WTC11 (cell line): ENCODE results near the gene MARF1. TPM values are rescaled to one million over a fixed set of nuclear protein-coding genes. Genes with fewer than 3 reads are reported as not detected.

Experiments
- ATAC-seq: fragments of 200-7000 bp; cut with Tn5 transposase; 2 replicates; pipeline ENCODE4 v1.10.0; 2021; ENCODE audit warnings: mild to moderate bottlenecking, moderate library complexity
- CTCF ChIA-PET: fragments of 300-600 bp; sonication (Branson Sonifier 250); formaldehyde crosslinking; loops from one replicate; lab custom pipeline; 2021; ENCODE audit warnings: antibody characterized with exemption; lab: Charles Lee
- POLR2A ChIA-PET: fragments of 350-600 bp; sonication (Branson Sonifier 250); formaldehyde crosslinking; loops from one replicate; lab custom pipeline; 2021; ENCODE audit warnings: antibody characterized with exemption; lab: Charles Lee
- DNase-seq: peaks from one replicate; pipeline ENCODE4 v3.0.0; 2021; ENCODE audit warnings: low spot score
- H3K27ac Mint-ChIP-seq: 2 replicates; pipeline ENCODE4 v1.8.0; 2021; ENCODE audit warnings: mixed read lengths
- H3K27me3 Mint-ChIP-seq: 2 replicates; pipeline ENCODE4 v1.8.0; 2021; ENCODE audit warnings: low read depth, mild to moderate bottlenecking, moderate library complexity, mixed read lengths
- H3K36me3 Mint-ChIP-seq: 2 replicates; pipeline ENCODE4 v1.8.0; 2021; ENCODE audit warnings: mixed read lengths
- H3K4me1 Mint-ChIP-seq: 2 replicates; pipeline ENCODE4 v1.8.0; 2022; ENCODE audit warnings: mixed read lengths
- H3K4me3 Mint-ChIP-seq: 2 replicates; pipeline ENCODE4 v1.8.0; 2021; ENCODE audit warnings: mild to moderate bottlenecking, moderate library complexity, mixed read lengths
- H3K9me3 Mint-ChIP-seq: 2 replicates; pipeline ENCODE4 v1.8.0; 2021; ENCODE audit warnings: mixed read lengths
- ATF2 ChIP-seq: sonication (generic); formaldehyde crosslinking; IDR thresholded peaks from 2 replicates; pipeline ENCODE4 v1.8.1; 2022; ENCODE audit warnings: low read depth, missing genetic modification reagents, borderline replicate concordance
- E2F1 ChIP-seq: sonication (generic); formaldehyde crosslinking; IDR thresholded peaks from 2 replicates; pipeline ENCODE4 v1.8.0; 2022; ENCODE audit warnings: mild to moderate bottlenecking, missing genetic modification reagents
- E2F4 ChIP-seq: sonication (generic); formaldehyde crosslinking; IDR thresholded peaks from 2 replicates; pipeline ENCODE4 v1.8.1; 2022; ENCODE audit warnings: low read depth, mild to moderate bottlenecking, moderate library complexity, missing genetic modification reagents, borderline replicate concordance
- FOXJ3 ChIP-seq: sonication (generic); formaldehyde crosslinking; IDR thresholded peaks from 2 replicates; pipeline ENCODE4 v1.9.0; 2021; ENCODE audit warnings: missing genetic modification reagents, mild to moderate bottlenecking, borderline replicate concordance
- HMGXB4 ChIP-seq: sonication (generic); formaldehyde crosslinking; IDR thresholded peaks from 2 replicates; pipeline ENCODE4 v1.8.1; 2023; ENCODE audit warnings: mild to moderate bottlenecking, moderate library complexity, missing genetic modification reagents
- IRF1 ChIP-seq: sonication (generic); formaldehyde crosslinking; IDR thresholded peaks from 2 replicates; pipeline ENCODE4 v1.8.0; 2023; ENCODE audit warnings: missing genetic modification reagents
- NFE2L1 ChIP-seq: sonication (generic); formaldehyde crosslinking; IDR thresholded peaks from 2 replicates; pipeline ENCODE4 v1.8.1; 2023; ENCODE audit warnings: missing genetic modification reagents
- NR3C1 ChIP-seq: sonication (generic); formaldehyde crosslinking; conservative IDR thresholded peaks from 2 replicates; pipeline ENCODE4 v1.8.1; 2023; ENCODE audit warnings: low read depth, mild to moderate bottlenecking, missing genetic modification reagents
- RELA ChIP-seq: sonication (generic); formaldehyde crosslinking; IDR thresholded peaks from 2 replicates; pipeline ENCODE4 v1.8.1; 2022; ENCODE audit warnings: missing genetic modification reagents, mild to moderate bottlenecking, borderline replicate concordance
- SMAD3 ChIP-seq: sonication (generic); formaldehyde crosslinking; IDR thresholded peaks from 2 replicates; pipeline ENCODE4 v1.8.0; 2022; ENCODE audit warnings: missing genetic modification reagents, mild to moderate bottlenecking, borderline replicate concordance
- STAT6 ChIP-seq: sonication (generic); formaldehyde crosslinking; conservative IDR thresholded peaks from 2 replicates; pipeline ENCODE4 v1.8.1; 2023; ENCODE audit warnings: mild to moderate bottlenecking, low read depth, missing genetic modification reagents, moderate library complexity
- TP53 ChIP-seq: sonication (generic); formaldehyde crosslinking; IDR thresholded peaks from 2 replicates; pipeline ENCODE4 v1.8.1; 2023; ENCODE audit warnings: mild to moderate bottlenecking, missing genetic modification reagents
- USF1 ChIP-seq: sonication (generic); formaldehyde crosslinking; IDR thresholded peaks from 2 replicates; pipeline ENCODE4 v1.8.0; 2022; ENCODE audit warnings: mild to moderate bottlenecking, missing genetic modification reagents
- USF2 ChIP-seq: sonication (generic); formaldehyde crosslinking; IDR thresholded peaks from 2 replicates; pipeline ENCODE4 v1.8.1; 2023; ENCODE audit warnings: mild to moderate bottlenecking, missing genetic modification reagents, moderate library complexity
- ZBTB43 ChIP-seq: sonication (generic); formaldehyde crosslinking; IDR thresholded peaks from 2 replicates; pipeline ENCODE4 v1.8.1; 2023; ENCODE audit warnings: mild to moderate bottlenecking, missing genetic modification reagents
- ZMAT4 ChIP-seq: fragments of 250-450 bp; sonication (Bioruptor Pico); IDR thresholded peaks from 2 replicates; pipeline ENCODE4 v1.9.0; 2021; ENCODE audit warnings: mild to moderate bottlenecking
- ZNF416 ChIP-seq: fragments of 250-450 bp; sonication (Bioruptor Pico); IDR thresholded peaks from 2 replicates; pipeline ENCODE4 v1.9.0; 2021; ENCODE audit warnings: mild to moderate bottlenecking, inconsistent platforms
- total RNA-seq: library from RNA; stranded (reverse); gene quantifications from 3 replicates; pipeline ENCODE4 v1.2.3, GENCODE V29; 2021

The MARF1 gene
- total RNA-seq, 1 experiment from 2014 or later: 31.9 TPM

- Mint-ChIP-seq H3K27ac (no peak overlapping the region), H3K4me1 (peaks cover 8% of the 10 kb centered on the region), H3K27me3 (no peaks in the 10 kb centered on the region), H3K36me3 (peaks cover 65% of the 10 kb centered on the region), H3K4me3 (no peak overlapping the region), H3K9me3 (no peaks in the 10 kb centered on the region)
- ChIA-PET CTCF (interaction anchor here (0.6 kb wide), 1 partner anchor 51 kb away, joined by 3 read pairs; no protein-coding TSS in a partner anchor), POLR2A (no interaction called here)
- ATAC-seq: peak; percentile 92
- DNase-seq: peak; percentile 74
- TF ChIP-seq ZMAT4 (CRISPR knock-in tag) (no peak), ZBTB43 (CRISPR knock-in tag) (peak; percentile 81; the same call in 1 of the 2 replicates), FOXJ3 (CRISPR knock-in tag) (no peak), SMAD3 (CRISPR knock-in tag) (peak; percentile 79; the same call in 1 of the 2 replicates), USF1 (CRISPR knock-in tag) (peak; percentile 69; the same call in 1 of the 2 replicates), NFE2L1 (CRISPR knock-in tag) (peak; percentile 59; the same call in 1 of the 2 replicates), ZNF416 (0 out of 2 replicates have a peak, but pooled peaks have one; percentile 29), ATF2 (peak; percentile 49; the same call in 1 of the 2 replicates), E2F1 (CRISPR knock-in tag) (no peak), E2F4 (CRISPR knock-in tag) (0 out of 2 replicates have a peak, but pooled peaks have one; percentile 38), NR3C1 (no peak), STAT6 (CRISPR knock-in tag) (no peak), IRF1 (CRISPR knock-in tag) (no peak), HMGXB4 (no peak), USF2 (CRISPR knock-in tag) (no peak), RELA (no peak), TP53 (CRISPR knock-in tag) (0 out of 2 replicates have a peak, but pooled peaks have one; percentile 58)
Measured at GRCh38 chr16:15601212-15601879, 41.6 kb downstream of the MARF1 start.
